Smooth muscle cell of the pulmonary artery (primary cell): Measurements from ENCODE around the gene TP73. TPM values are rescaled to one million over a fixed set of nuclear protein-coding genes. Genes with fewer than 3 reads are reported as not detected.

Experiments used
- total RNA-seq: library from RNA; depleted of rRNA; stranded (reverse); fragments of >200 nt; gene quantifications from 2 replicates; pipeline ENCODE4 v1.2.3, GENCODE V29; 2014

Gene TP73
- 0.07 TPM in 1 of 2 replicates, not detected in the other for total RNA-seq

DNA sequence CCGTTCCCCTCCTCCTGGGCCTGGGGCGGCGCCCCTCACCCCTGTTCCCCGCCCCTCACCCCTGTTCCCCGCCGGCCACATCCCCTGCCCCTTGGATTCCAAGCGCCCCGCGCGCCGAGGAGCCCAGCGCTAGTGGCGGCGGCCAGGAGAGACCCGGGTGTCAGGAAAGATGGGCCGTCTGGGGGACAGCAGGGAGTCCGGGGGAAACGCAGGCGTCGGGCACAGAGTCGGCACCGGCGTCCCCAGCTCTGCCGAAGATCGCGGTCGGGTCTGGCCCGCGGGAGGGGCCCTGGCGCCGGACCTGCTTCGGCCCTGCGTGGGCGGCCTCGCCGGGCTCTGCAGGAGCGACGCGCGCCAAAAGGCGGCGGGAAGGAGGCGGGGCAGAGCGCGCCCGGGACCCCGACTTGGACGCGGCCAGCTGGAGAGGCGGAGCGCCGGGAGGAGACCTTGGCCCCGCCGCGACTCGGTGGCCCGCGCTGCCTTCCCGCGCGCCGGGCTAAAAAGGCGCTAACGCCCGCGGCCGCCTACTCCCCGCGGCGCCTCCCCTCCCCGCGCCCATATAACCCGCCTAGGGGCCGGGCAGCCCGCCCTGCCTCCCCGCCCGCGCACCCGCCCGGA, at the start of gene TP73:
TP73 (plus strand) TSS at position 587 of the 618 bp plus-strand sequence. CDS start 29,850 bp downstream, outside the sequence.

GRCh38 chr1:3611170-3612019, 40.9 kb upstream of the TP73 start, which contains the start of gene MEGF6:
MEGF6 (minus strand) TSS chr1:3611508; CDS start chr1:3611268, 240 bp downstream.

DNA sequence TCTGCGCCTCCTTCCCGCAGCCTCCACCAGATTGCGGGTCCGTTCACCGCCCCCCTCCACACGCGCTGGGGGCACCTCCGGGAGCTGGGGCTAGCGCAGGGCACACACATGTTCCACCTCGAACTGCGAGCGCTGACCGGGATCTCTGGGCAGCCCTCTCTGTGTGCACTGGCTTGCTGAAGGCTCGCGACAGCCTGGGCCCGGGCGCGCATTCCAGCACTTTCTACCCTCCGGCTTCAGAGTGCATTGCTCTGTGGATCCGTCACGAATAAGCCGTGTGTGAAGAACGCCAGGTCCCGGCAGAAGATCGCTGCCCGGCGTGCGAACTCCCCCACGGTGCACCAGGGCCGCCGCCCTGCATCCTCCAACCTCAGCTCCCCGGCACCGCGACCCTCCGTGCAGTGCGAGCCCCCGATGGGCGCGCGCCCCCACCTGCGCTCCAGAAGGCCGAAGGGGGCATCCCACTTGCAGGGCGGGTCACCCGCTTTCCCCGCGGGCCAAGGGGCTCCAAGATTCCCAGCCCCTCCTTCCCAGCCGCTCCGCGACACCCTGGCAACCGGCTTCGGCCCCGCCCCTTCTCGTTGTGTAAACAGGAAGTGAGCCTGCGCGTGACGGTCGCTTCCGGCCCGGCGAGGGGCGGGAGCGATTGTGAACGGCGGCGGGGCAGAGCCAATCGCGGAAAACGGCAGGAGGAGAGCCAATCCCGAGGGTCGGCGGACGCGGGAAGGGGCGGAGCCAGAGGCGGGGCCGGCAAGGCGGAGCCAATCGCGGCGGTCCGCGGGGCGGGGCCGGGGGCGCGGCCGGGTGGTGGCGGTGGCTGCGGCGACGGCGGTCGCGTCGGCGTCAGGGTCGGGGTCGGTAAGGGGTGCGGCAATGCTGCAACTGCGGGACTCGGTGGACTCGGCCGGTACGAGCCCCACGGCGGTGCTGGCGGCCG, 27.8 kb upstream of the TP73 start, which contains the start of gene TPRG1L:
TPRG1L (plus strand) TSS at position 816 of the 937 bp plus-strand sequence; CDS start at position 874, 58 bp downstream.

GRCh38 chr1:3649342-3650247, 2.7 kb upstream of the TP73 start, which contains the start of gene WRAP73:
WRAP73 (minus strand) TSS chr1:3650103; CDS start chr1:3649999, 104 bp downstream.

DNA sequence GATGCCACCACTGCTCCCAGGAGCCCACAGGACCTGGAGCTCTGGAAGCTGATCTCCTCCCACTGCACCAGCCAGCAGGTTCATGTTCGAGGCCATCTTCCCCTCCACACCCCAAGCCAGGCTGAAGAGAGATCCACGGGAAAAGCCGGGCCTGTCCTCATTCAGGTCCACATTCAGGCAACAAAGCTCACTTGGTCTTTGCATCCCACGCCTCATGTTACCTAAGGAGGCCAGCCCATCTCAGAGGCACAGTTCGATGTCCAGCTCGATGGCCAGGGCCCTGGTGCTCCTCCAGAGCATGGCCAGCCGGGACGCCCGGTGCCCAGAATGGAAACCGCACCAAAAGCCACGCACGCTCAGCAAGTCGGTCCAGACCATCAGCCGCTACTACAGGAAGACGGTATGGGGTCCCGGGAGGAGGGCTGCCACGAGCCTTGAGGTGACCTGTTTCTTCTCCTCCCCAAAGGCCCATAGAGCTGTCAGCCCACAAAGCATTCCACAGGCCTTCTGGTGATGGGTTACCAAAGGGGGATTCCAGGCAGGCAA, 100.2 kb downstream of the TP73 start, which contains the start of gene CCDC27:
CCDC27 (plus strand) TSS at position 51 of the 546 bp plus-strand sequence; CDS start at position 83, 32 bp downstream.

DNA sequence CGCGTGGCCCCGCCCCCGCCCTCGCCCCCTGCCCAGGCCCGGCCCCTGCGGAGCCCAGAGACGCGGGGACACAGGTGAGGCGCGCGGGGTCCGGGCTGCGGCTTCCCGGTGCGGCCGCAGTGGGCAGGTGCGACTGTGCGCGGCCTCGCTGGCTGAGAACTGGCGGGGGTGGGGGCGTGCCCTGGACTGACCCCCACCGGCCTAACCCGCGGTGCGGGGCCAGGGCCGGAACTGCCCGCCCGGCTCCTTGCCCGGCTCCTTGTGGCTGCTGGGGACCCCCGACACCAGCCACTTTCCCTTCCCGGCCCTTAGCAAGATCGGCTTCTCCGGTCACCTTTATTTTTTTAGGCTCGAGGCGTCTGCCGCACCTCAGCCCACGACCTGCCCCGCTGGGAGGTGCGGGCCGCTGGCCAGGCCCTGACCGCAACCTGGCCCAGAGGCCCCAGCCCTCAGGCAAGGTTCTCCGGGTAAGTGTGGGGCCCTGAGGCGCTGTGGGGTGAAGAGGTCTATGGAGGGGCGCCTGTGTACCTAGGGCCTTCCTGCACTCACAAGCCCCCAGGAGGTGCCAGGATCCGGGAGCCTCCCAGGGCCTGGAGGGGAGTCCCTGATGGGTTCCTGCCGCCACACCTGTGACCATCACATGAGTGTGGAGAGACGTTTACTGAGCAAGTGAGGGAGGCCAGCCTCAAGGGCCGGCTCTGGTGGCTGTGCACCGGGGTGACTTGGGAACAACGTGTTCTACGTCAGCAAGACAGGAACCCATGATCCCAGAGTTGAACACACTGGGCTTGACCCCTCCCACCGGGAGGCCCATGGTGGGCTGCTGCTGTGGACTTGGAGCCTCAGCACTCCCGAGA, 120.6 kb downstream of the TP73 start, which contains the start of gene SMIM1:
SMIM1 (plus strand) TSS at position 35 of the 857 bp plus-strand sequence. CDS start 2,625 bp downstream, outside the sequence.

Other genes starting within 250 kb of the TP73 start
- 0.52 and 0.66 TPM in 2 replicates for gene ARHGEF16, start 197.9 kb upstream of the TP73 start, total RNA-seq
- gene MEGF6, start 41.0 kb upstream of the TP73 start, total RNA-seq: 87.9 and 91.8 TPM in 2 replicates
- gene TPRG1L, start 27.5 kb upstream of the TP73 start, total RNA-seq: 34.6 and 36.2 TPM in 2 replicates
- 14.1 and 21.5 TPM in 2 replicates for gene WRAP73, start 2.4 kb upstream of the TP73 start, total RNA-seq
- gene CCDC27, start 99.9 kb downstream of the TP73 start, total RNA-seq: not detected in 2 replicates
- gene SMIM1, start 120.2 kb downstream of the TP73 start, total RNA-seq: 0.78 and 1.3 TPM in 2 replicates
- 26.8 and 33.9 TPM in 2 replicates for gene LRRC47, start 144.0 kb downstream of the TP73 start, total RNA-seq
- 42.4 and 44.6 TPM in 2 replicates for gene CEP104, start 204.7 kb downstream of the TP73 start, total RNA-seq
- 6.3 and 7.5 TPM in 2 replicates for gene DFFB, start 205.0 kb downstream of the TP73 start, total RNA-seq
- 23.9 and 25.4 TPM in 2 replicates for gene C1orf174, start 247.8 kb downstream of the TP73 start, total RNA-seq